NCI-H748 treated with DMSO at 0.1 percent for 48 hours (cell line): ENCODE results near the gene MAGEA11.
"Not testable (repeated sequence)": the region's sequence is repeated elsewhere in the genome, so short reads cannot be mapped to it uniquely, and the experiment has no call there.

ENCODE experiments used
- DNase-seq: peaks from one replicate; lab custom pipeline; 2025; lab: John Stamatoyannopoulos, UW

The MAGEA11 gene

GRCh38 chrX:149717803-149718202 lies 5.9 kb downstream of the MAGEA11 start:
- no peak for DNase-seq

- no peak for DNase-seq
These were observed 6.9 kb downstream of the MAGEA11 start for GRCh38 chrX:149718757-149719156.

- DNase-seq = no peak
These were observed 8.3 kb downstream of the MAGEA11 start for GRCh38 chrX:149720021-149720689.

GRCh38 chrX:149721241-149721640 lies 9.4 kb downstream of the MAGEA11 start:
- DNase-seq = not testable (repeated sequence)

GRCh38 chrX:149721778-149722177 lies 9.9 kb downstream of the MAGEA11 start:
- no peak for DNase-seq

- DNase-seq = not testable (repeated sequence)
These were observed 11.8 kb downstream of the MAGEA11 start for GRCh38 chrX:149723583-149724118.

GRCh38 chrX:149727308-149727707 lies 15.4 kb downstream of the MAGEA11 start:
- DNase-seq = not testable (repeated sequence)

GRCh38 chrX:149742269-149742668 lies 30.4 kb downstream of the MAGEA11 start:
- not testable (repeated sequence) for DNase-seq

GRCh38 chrX:149746390-149747007 lies 34.6 kb downstream of the MAGEA11 start:
- DNase-seq = not testable (repeated sequence)

- no peak for DNase-seq
These were observed 45.6 kb downstream of the MAGEA11 start for GRCh38 chrX:149757206-149758067.

GRCh38 chrX:149758068-149758714 lies 46.3 kb downstream of the MAGEA11 start:
- DNase-seq = no peak

GRCh38 chrX:149758715-149759078 lies 46.8 kb downstream of the MAGEA11 start:
- not testable (repeated sequence) for DNase-seq

- DNase-seq = no peak
These were observed 48.0 kb downstream of the MAGEA11 start for GRCh38 chrX:149759824-149760223.

- DNase-seq = no peak
These were observed 49.1 kb downstream of the MAGEA11 start for GRCh38 chrX:149760965-149761364.

- DNase-seq = not testable (repeated sequence)
These were observed 50.2 kb downstream of the MAGEA11 start for GRCh38 chrX:149761858-149762674.

GRCh38 chrX:149762696-149763614 lies 51.1 kb downstream of the MAGEA11 start:
- DNase-seq = no peak
